Anterior cingulate cortex (tissue), 58 donors: ENCODE results near the gene BCKDHB.
"Not testable (repeated sequence)": the region's sequence is repeated elsewhere in the genome, so short reads cannot be mapped to it uniquely, and the experiment has no call there.

Experiments
- DNase-seq, 58 donors: peaks; one replicate each; lab custom pipeline; 2025; lab: John Stamatoyannopoulos, UW

BCKDHB gene

GRCh38 chr6:80250391-80250997 is 144.0 kb downstream of the BCKDHB start:
- DNase-seq = no peak

- DNase-seq = no peak
Measured at GRCh38 chr6:80251321-80251720, 144.8 kb downstream of the BCKDHB start.

- DNase-seq = no peak
Measured at GRCh38 chr6:80254716-80255115, 148.2 kb downstream of the BCKDHB start.

GRCh38 chr6:80256691-80257090 is 150.2 kb downstream of the BCKDHB start:
- DNase-seq = no peak

GRCh38 chr6:80259118-80259517 is 152.6 kb downstream of the BCKDHB start:
- no peak for DNase-seq

GRCh38 chr6:80263585-80263984 is 157.1 kb downstream of the BCKDHB start:
- DNase-seq = no peak

GRCh38 chr6:80268865-80269730 is 162.6 kb downstream of the BCKDHB start:
- peak in 1 of 58 donors; percentile 1 for DNase-seq

GRCh38 chr6:80271074-80271473 is 164.6 kb downstream of the BCKDHB start:
- DNase-seq = no peak

- DNase-seq = no peak
Measured at GRCh38 chr6:80272988-80273387, 166.5 kb downstream of the BCKDHB start.

GRCh38 chr6:80276861-80277260 is 170.4 kb downstream of the BCKDHB start:
- DNase-seq = no peak

- DNase-seq = no peak
Measured at GRCh38 chr6:80277501-80277900, 171.0 kb downstream of the BCKDHB start.

- DNase-seq = no peak
Measured at GRCh38 chr6:80280262-80281010, 174.0 kb downstream of the BCKDHB start.

GRCh38 chr6:80282913-80283554 is 176.6 kb downstream of the BCKDHB start:
- DNase-seq = no peak

- DNase-seq = no peak
Measured at GRCh38 chr6:80287112-80287511, 180.6 kb downstream of the BCKDHB start.

GRCh38 chr6:80287607-80288006 is 181.1 kb downstream of the BCKDHB start:
- no peak for DNase-seq

- no peak for DNase-seq
Measured at GRCh38 chr6:80289727-80290126, 183.3 kb downstream of the BCKDHB start.

- not testable (repeated sequence) for DNase-seq
Measured at GRCh38 chr6:80294531-80294930, 188.1 kb downstream of the BCKDHB start.

- DNase-seq = no peak
Measured at GRCh38 chr6:80302716-80303115, 196.2 kb downstream of the BCKDHB start.

GRCh38 chr6:80304014-80304413 is 197.5 kb downstream of the BCKDHB start:
- DNase-seq = no peak

GRCh38 chr6:80314531-80314930 is 208.1 kb downstream of the BCKDHB start:
- no peak for DNase-seq
